ENCODE data around the gene APOBEC3H.

The APOBEC3H gene

GRCh38 chr22:39138357-39138997, 41.4 kb downstream of the APOBEC3H start:
- no peak for DNase-seq

GRCh38 chr22:39139933-39140332, 42.9 kb downstream of the APOBEC3H start:
- no peak for DNase-seq

- no peak for DNase-seq
Measured at GRCh38 chr22:39142088-39142680, 45.1 kb downstream of the APOBEC3H start.

- peak; percentile 91 for DNase-seq
Measured at GRCh38 chr22:39144101-39144767, 47.2 kb downstream of the APOBEC3H start.

- no peak for DNase-seq
Measured at GRCh38 chr22:39146256-39147101, 49.4 kb downstream of the APOBEC3H start.

GRCh38 chr22:39147335-39148025, 50.4 kb downstream of the APOBEC3H start:
- DNase-seq = no peak

- DNase-seq = no peak
Measured at GRCh38 chr22:39148026-39148726, 51.1 kb downstream of the APOBEC3H start.

GRCh38 chr22:39148727-39149535, 51.9 kb downstream of the APOBEC3H start:
- DNase-seq = peak; percentile 16

GRCh38 chr22:39149915-39150847, 53.1 kb downstream of the APOBEC3H start:
- DNase-seq = no peak

- no peak for DNase-seq
Measured at GRCh38 chr22:39150848-39151215, 53.8 kb downstream of the APOBEC3H start.

GRCh38 chr22:39151329-39151975, 54.4 kb downstream of the APOBEC3H start:
- DNase-seq = no peak

GRCh38 chr22:39152024-39152510, 55.0 kb downstream of the APOBEC3H start:
- no peak for DNase-seq

GRCh38 chr22:39152511-39153219, 55.6 kb downstream of the APOBEC3H start, which contains the start of gene CBX7:
CBX7 (minus strand) TSS chr22:39152680; CDS start chr22:39152444, 236 bp downstream.
- DNase-seq = peak; percentile 96

- no peak for DNase-seq
Measured at GRCh38 chr22:39153220-39153717, 56.2 kb downstream of the APOBEC3H start.
